ENCODE measurements around the gene TSPEAR. TPM values are rescaled to one million over a fixed set of nuclear protein-coding genes. Genes with fewer than 3 reads are reported as not detected.

TSPEAR gene
- total RNA-seq, 2 donors from 2014 or later = not detected

DNA sequence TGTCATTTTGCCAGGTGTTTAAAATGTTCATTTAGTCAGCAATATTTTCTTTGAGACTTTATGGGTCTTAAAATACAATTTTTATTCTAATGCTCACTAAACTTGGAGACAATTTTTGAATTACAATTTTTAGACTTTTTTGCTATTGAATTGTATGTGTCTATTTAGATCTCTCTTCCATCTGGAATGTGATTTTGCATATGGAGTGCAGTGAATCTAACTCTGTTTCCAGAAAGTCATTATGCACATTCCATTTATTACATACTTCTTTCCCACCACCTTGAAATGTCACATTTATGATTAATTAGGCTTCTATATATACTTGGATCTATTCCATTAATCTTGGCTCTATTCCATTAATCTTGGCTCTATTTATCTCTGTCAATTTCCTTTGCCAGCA lies 5.6 kb upstream of the TSPEAR start:
- Histone ChIP-seq H3K9me3 (no peaks in the 10 kb centered on the region), H3K36me3 (no peaks in the 10 kb centered on the region), H3K27me3 (peaks cover 0 to 13% of the 10 kb centered on the region in 2 donors), H3K4me1 (peaks cover 0 to 4% of the 10 kb centered on the region in 2 donors), H3K4me3 (no peak overlapping the region), H3K27ac (no peak overlapping the region)
- DNase-seq (ENCODE audit: low spot score) = no peak
- TF ChIP-seq, protein P1, sequence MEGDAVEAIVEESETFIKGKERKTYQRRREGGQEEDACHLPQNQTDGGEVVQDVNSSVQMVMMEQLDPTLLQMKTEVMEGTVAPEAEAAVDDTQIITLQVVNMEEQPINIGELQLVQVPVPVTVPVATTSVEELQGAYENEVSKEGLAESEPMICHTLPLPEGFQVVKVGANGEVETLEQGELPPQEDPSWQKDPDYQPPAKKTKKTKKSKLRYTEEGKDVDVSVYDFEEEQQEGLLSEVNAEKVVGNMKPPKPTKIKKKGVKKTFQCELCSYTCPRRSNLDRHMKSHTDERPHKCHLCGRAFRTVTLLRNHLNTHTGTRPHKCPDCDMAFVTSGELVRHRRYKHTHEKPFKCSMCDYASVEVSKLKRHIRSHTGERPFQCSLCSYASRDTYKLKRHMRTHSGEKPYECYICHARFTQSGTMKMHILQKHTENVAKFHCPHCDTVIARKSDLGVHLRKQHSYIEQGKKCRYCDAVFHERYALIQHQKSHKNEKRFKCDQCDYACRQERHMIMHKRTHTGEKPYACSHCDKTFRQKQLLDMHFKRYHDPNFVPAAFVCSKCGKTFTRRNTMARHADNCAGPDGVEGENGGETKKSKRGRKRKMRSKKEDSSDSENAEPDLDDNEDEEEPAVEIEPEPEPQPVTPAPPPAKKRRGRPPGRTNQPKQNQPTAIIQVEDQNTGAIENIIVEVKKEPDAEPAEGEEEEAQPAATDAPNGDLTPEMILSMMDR (IDR thresholded peaks at IDR 0.05) = no peak

DNA sequence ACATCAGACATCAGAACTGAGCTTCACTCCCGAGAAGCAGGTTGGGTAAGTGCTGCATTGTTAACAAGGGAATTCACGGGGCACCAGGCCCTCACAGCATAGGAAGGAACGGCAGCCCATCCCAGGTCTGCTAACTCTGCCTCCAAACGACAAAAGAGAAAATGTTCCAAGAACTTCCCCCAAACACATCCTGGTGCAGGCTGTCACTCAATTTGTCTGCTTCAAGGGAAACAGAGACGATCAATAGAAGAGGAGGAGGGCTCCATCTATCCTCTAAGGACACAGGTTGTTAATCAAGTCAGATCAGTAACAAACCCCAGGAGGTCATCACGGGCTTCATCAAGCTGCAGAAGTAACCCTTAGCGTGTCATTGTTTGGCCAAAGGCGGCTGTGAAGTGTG lies 3.5 kb upstream of the TSPEAR start:
- TF ChIP-seq, protein P1 (IDR thresholded peaks at IDR 0.05) = no peak
- Histone ChIP-seq H3K4me3 (no peak overlapping the region), H3K27ac (no peak overlapping the region), H3K36me3 (no peaks in the 10 kb centered on the region), H3K4me1 (peaks cover 0 to 24% of the 10 kb centered on the region in 2 donors), H3K9me3 (no peaks in the 10 kb centered on the region), H3K27me3 (peaks cover 0 to 28% of the 10 kb centered on the region in 2 donors)
- no peak for DNase-seq (ENCODE audit: low spot score)

DNA sequence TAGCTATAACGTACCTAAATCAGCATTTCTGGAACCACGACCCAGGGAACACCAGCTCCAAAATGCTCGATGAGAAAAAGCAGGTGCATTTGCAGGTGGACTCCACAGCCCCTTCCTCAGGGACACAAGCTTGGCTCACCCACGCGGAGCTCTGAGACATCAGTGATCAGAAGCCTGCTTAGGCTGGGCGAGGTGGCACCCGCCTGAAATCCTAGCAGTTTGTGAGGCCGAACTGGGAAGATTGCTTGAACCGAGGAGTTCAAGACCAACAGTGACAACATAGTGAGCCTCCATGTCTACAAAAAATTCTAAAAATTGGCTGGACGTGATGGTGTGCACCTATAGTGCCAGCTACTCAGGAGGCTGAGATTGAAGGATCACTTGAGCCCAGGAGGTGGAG lies 2.5 kb upstream of the TSPEAR start:
- Histone ChIP-seq H3K27ac (no peak overlapping the region), H3K4me3 (no peak overlapping the region)

DNA sequence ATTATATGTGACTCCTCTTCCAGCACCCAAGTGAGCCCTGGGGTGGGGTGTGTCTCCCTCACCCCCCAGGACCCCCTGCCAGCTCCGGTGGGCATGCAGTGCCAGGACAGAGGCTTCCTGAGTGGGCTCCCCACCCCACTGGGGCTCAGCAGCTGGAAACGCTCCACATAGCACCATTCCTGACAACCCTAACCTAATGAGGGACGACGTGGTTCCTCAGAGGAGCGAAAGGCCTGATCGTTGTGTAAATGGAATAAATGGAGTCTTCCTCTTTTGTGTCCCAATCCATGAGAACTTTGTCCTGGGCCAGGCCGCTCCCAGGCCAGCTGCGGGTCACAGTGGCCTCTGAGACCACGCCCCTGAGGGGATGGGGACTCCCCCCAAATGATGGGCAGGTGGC lies 1.8 kb upstream of the TSPEAR start:
- no peak for DNase-seq (ENCODE audit: low spot score)
- H3K9me3 ChIP-seq = no peaks in the 10 kb centered on the region
- no peak overlapping the region for H3K27ac ChIP-seq
- TF ChIP-seq, protein P1 (IDR thresholded peaks at IDR 0.05) = no peak
- H3K36me3 ChIP-seq = no peaks in the 10 kb centered on the region
- H3K4me3 ChIP-seq = no peak overlapping the region
- peaks cover 0 to 42% of the 10 kb centered on the region in 2 donors for H3K4me1 ChIP-seq
- peaks cover 0 to 41% of the 10 kb centered on the region in 2 donors for H3K27me3 ChIP-seq

More for the DNA sequence above, 2.5 kb upstream of the TSPEAR start:
- TF ChIP-seq, protein P1 (IDR thresholded peaks at IDR 0.05) = no peak
- H3K4me1 ChIP-seq = peaks cover 0 to 35% of the 10 kb centered on the region in 2 donors
- no peaks in the 10 kb centered on the region for H3K9me3 ChIP-seq
- H3K27me3 ChIP-seq = peaks cover 0 to 36% of the 10 kb centered on the region in 2 donors
- no peaks in the 10 kb centered on the region for H3K36me3 ChIP-seq
- DNase-seq (ENCODE audit: low spot score) = no peak

DNA sequence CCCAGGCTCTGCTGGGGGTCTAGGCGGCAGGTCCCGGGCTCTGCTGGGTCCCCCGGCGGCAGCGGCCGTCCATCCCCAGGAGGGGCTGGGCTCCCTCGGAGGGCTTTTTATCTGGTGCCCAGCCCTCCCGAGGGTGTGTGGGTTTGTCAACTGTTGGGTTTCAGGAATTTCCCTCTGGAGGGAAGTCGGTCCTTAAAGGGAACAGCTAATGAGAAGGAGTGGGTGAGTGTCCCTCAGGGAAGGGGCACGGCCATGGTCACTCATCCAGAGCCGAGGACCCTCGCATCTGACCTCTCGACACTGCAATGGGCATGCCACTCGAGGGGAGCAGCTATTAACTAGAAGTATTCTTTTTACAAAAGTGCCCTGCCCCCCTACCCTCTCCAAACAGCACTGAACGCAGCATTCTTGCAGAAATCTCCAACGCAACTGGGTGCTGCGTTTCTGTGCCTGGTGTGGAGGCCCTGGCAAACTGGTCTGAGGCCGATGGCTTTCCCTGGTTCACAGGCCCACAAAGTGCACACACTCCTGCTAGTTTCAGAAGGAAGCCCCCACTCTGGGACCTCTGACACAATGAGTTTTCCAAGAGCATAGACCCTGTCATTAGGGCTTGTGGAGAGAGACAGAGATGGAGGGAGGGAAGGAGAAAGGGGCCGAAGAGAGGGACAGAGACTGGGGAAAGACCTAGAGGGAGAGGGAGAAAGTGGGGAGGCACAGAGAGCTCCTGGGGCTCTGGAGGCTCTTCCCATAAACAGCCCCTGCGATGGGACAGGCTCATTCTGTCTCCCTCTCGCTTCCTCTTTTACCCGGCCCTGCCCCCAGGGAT lies 1.0 kb upstream of the TSPEAR start:
- Histone ChIP-seq H3K4me1 (peaks cover 0 to 46% of the 10 kb centered on the region in 2 donors), H3K9me3 (no peaks in the 10 kb centered on the region), H3K27me3 (peaks cover 0 to 45% of the 10 kb centered on the region in 2 donors), H3K36me3 (no peaks in the 10 kb centered on the region), H3K27ac (no peak overlapping the region), H3K4me3 (no peak overlapping the region)
- TF ChIP-seq, protein P1 (IDR thresholded peaks at IDR 0.05) = no peak
- no peak for DNase-seq (ENCODE audit: low spot score)

Data from right atrium auricular region (tissue), 2 donors.